ENCODE results near the gene PRUNE2.

PRUNE2 gene

GRCh38 chr9:76667521-76667957 is 238.4 kb downstream of the PRUNE2 start:
- TF ChIP-seq SIN3A (IDR thresholded peaks at IDR 0.05; ENCODE audit: borderline replicate concordance, insufficient read depth, low read length) (no peak), REST (IDR thresholded peaks at IDR 0.05; ENCODE audit: insufficient read depth in 1 of 2, low read depth in 2 of 2, low read length in 2 of 2) (no peak), TAF1 (IDR thresholded peaks at IDR 0.05; ENCODE audit: borderline replicate concordance, insufficient read depth, low read length) (no peak), FOXP2 (optimal IDR thresholded peaks at IDR 0.05; ENCODE audit: borderline replicate concordance, extremely low read depth, extremely low read length, insufficient read depth) (no peak), POLR2AphosphoS5 (IDR thresholded peaks at IDR 0.05; ENCODE audit: low read depth, low read length) (no peak)

GRCh38 chr9:76665458-76665857 is 240.5 kb downstream of the PRUNE2 start:
- TF ChIP-seq TAF1 (IDR thresholded peaks at IDR 0.05; ENCODE audit: borderline replicate concordance, insufficient read depth, low read length): no peak
- TF ChIP-seq POLR2AphosphoS5 (IDR thresholded peaks at IDR 0.05; ENCODE audit: low read depth, low read length): no peak
- TF ChIP-seq SIN3A (IDR thresholded peaks at IDR 0.05; ENCODE audit: borderline replicate concordance, insufficient read depth, low read length): no peak
- no peak for TF ChIP-seq REST (IDR thresholded peaks at IDR 0.05; ENCODE audit: insufficient read depth in 1 of 2, low read depth in 2 of 2, low read length in 2 of 2)
- TF ChIP-seq FOXP2 (optimal IDR thresholded peaks at IDR 0.05; ENCODE audit: borderline replicate concordance, extremely low read depth, extremely low read length, insufficient read depth): no peak

GRCh38 chr9:76664120-76664519 is 241.8 kb downstream of the PRUNE2 start:
- TF ChIP-seq FOXP2 (optimal IDR thresholded peaks at IDR 0.05; ENCODE audit: borderline replicate concordance, extremely low read depth, extremely low read length, insufficient read depth) (no peak), SIN3A (IDR thresholded peaks at IDR 0.05; ENCODE audit: borderline replicate concordance, insufficient read depth, low read length) (no peak)

GRCh38 chr9:76662476-76663281 is 243.2 kb downstream of the PRUNE2 start:
- no peak for TF ChIP-seq FOXP2 (optimal IDR thresholded peaks at IDR 0.05; ENCODE audit: borderline replicate concordance, extremely low read depth, extremely low read length, insufficient read depth)
- TF ChIP-seq TAF1 (IDR thresholded peaks at IDR 0.05; ENCODE audit: borderline replicate concordance, insufficient read depth, low read length): no peak
- TF ChIP-seq REST (IDR thresholded peaks at IDR 0.05; ENCODE audit: insufficient read depth in 1 of 2, low read depth in 2 of 2, low read length in 2 of 2): no peak
- no peak for TF ChIP-seq SIN3A (IDR thresholded peaks at IDR 0.05; ENCODE audit: borderline replicate concordance, insufficient read depth, low read length)
- TF ChIP-seq POLR2AphosphoS5 (IDR thresholded peaks at IDR 0.05; ENCODE audit: low read depth, low read length): no peak

- no peak for TF ChIP-seq TAF1 (IDR thresholded peaks at IDR 0.05; ENCODE audit: borderline replicate concordance, insufficient read depth, low read length)
- no peak for TF ChIP-seq POLR2AphosphoS5 (IDR thresholded peaks at IDR 0.05; ENCODE audit: low read depth, low read length)
- TF ChIP-seq REST (IDR thresholded peaks at IDR 0.05; ENCODE audit: insufficient read depth in 1 of 2, low read depth in 2 of 2, low read length in 2 of 2): no peak
- TF ChIP-seq FOXP2 (optimal IDR thresholded peaks at IDR 0.05; ENCODE audit: borderline replicate concordance, extremely low read depth, extremely low read length, insufficient read depth): no peak
Observed at GRCh38 chr9:76658510-76659231, 247.2 kb downstream of the PRUNE2 start.
